ENCODE measurements around the gene ACVR1.

DNA sequence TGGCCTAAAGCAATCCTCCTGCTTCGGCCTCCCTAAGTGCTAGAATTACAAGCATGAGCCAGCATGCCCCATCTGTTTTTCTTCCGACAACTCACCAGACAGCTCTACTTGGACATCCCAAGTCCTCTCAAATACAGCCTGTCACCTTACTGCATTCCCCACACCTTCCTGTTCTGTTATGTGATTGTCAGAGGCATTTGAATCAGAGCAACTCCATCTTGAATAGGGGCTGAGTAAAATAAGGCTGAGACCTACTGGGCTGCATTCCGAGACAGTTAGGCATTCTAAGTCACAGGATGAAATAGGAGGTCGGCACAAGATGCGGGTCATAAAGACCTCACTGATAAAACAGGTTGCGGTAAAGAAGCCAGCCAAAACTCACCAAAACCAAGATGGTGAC lies 17.3 kb downstream of the ACVR1 start:
- TF ChIP-seq, protein P1, sequence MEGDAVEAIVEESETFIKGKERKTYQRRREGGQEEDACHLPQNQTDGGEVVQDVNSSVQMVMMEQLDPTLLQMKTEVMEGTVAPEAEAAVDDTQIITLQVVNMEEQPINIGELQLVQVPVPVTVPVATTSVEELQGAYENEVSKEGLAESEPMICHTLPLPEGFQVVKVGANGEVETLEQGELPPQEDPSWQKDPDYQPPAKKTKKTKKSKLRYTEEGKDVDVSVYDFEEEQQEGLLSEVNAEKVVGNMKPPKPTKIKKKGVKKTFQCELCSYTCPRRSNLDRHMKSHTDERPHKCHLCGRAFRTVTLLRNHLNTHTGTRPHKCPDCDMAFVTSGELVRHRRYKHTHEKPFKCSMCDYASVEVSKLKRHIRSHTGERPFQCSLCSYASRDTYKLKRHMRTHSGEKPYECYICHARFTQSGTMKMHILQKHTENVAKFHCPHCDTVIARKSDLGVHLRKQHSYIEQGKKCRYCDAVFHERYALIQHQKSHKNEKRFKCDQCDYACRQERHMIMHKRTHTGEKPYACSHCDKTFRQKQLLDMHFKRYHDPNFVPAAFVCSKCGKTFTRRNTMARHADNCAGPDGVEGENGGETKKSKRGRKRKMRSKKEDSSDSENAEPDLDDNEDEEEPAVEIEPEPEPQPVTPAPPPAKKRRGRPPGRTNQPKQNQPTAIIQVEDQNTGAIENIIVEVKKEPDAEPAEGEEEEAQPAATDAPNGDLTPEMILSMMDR (IDR thresholded peaks at IDR 0.05), result no peak
- TF ChIP-seq POLR2A (IDR thresholded peaks at IDR 0.05), result no peak

Measured in esophagus squamous epithelium (tissue), 4 donors.